ENCODE data around the gene PI4KA.
"Not testable (repeated sequence)": the region's sequence is repeated elsewhere in the genome, so short reads cannot be mapped to it uniquely, and the experiment has no call there.

GRCh38 chr22:20736891-20737290, 121.7 kb downstream of the PI4KA start:
- not testable (repeated sequence) for TF ChIP-seq POLR2A, CTCF, POLR2AphosphoS5, EP300 (IDR thresholded peaks at IDR 0.05)

Data from stomach (tissue), 4 donors.